Breast epithelium (tissue), 3 donors: ENCODE results near the gene RPS10.

Experiments
- CTCF ChIP-seq, 3 donors: fragments of 450-650 bp; IDR thresholded peaks; one replicate each; pipeline ENCODE4 v1.5.1; 2016 to 2017; ENCODE audit warnings: antibody characterized with exemption in 3 of 3, mild to moderate bottlenecking in 3 of 3, moderate library complexity in 3 of 3
- POLR2AphosphoS5 ChIP-seq, 3 donors: sonication (generic); formaldehyde crosslinking; IDR thresholded peaks; one replicate each; pipeline ENCODE4 v1.6.1; 2017; ENCODE audit warnings: antibody characterized with exemption in 3 of 3

GRCh38 chr6:34466242-34467185 lies 40.6 kb upstream of the RPS10 start:
- TF ChIP-seq CTCF (IDR thresholded peaks at IDR 0.05) (no peak), POLR2AphosphoS5 (IDR thresholded peaks at IDR 0.05) (no peak)
